Myocyte (in vitro differentiated cells): ENCODE measurements around the gene UTP11. TPM values are rescaled to one million over a fixed set of nuclear protein-coding genes. Genes with fewer than 3 reads are reported as not detected.
A peak's percentile ranks its signal among the peaks of the same experiment; 100 is the strongest.

Source experiments
- DNase-seq: peaks from one replicate; pipeline ENCODE4 v3.0.0-alpha.2; 2012; ENCODE audit warnings: low read depth
- total RNA-seq: library from RNA; depleted of rRNA; stranded (reverse); fragments of >200 nt; gene quantifications from 2 replicates; pipeline ENCODE4 v1.2.3, GENCODE V29; 2014

UTP11 gene
- total RNA-seq, 1 donor from 2014 or later, result 137 TPM

DNA sequence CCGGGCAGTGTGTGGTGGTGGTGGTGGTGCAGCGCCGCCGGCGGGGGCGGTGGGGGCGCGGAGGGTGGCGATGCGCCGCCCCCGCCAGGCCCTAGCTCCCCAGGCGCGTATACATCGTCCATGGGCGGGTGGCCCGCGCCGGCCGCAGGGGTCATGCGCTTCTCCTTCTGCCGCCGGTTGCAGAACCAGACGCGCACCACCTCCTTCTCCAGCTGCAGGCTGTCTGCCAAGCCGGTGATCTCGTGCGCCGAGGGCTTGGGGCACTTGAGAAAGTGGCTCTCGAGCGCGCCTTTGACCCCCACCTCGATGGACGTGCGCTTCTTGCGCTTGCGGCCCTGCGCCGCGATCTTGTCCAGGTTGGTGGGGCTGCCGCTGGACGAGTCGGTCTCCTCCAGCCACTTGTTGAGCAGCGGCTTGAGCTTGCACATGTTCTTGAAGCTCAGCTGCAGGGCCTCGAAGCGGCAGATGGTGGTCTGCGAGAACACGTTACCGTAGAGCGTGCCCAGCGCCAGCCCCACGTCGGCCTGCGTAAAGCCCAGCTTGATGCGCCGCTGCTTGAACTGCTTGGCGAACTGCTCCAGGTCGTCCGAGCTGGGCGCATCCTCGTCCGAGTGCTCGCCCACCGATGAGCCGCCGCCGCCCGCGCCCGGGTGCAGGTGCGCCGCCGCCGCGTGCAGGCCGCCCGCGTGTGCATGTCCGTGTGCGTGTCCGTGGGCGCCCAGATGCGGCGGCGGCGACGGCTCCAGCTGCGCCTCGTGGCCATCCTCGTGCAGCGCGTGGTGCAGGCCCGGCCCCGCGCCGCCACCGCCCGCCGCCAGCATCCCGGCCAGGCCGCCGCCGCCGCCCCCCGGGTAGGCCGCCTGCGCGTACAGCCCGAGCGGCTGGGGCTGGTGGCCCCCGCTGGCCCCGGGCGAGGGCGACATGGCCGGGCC is 33.1 kb downstream of the UTP11 start:
- DNase-seq, result no peak

DNA sequence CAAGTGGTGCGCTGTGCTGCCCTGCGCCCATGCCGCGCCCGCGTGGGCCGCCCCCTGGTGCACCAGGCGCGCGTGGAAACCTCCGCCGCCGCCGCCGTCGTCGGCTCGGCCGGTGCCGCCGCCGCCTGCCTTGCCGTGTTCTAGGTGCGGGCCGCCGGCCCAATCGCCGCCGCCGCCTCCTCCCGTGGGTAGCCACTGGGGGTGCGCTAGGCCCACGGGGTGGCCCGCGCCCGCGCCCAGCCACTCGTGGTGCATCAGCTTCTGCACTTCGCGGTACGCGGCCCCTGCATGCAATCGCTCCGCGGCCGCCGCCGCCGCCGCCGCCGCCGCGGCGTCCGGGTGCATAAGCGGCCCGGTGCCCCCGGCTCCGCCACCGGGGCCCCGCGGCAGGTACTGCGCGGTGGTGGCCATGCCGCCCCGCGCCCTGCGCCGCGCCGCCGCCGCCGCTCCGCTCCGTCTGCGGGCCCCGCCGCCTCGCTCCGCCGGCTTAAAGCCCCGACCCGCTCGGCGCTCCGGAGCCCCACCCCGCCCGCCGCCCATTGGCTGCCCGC is 33.9 kb downstream of the UTP11 start, which contains the start of gene POU3F1:
POU3F1 (minus strand) TSS at position 461 of the 551 bp plus-strand sequence; CDS start at position 411, 50 bp downstream.
- no peak for DNase-seq

DNA sequence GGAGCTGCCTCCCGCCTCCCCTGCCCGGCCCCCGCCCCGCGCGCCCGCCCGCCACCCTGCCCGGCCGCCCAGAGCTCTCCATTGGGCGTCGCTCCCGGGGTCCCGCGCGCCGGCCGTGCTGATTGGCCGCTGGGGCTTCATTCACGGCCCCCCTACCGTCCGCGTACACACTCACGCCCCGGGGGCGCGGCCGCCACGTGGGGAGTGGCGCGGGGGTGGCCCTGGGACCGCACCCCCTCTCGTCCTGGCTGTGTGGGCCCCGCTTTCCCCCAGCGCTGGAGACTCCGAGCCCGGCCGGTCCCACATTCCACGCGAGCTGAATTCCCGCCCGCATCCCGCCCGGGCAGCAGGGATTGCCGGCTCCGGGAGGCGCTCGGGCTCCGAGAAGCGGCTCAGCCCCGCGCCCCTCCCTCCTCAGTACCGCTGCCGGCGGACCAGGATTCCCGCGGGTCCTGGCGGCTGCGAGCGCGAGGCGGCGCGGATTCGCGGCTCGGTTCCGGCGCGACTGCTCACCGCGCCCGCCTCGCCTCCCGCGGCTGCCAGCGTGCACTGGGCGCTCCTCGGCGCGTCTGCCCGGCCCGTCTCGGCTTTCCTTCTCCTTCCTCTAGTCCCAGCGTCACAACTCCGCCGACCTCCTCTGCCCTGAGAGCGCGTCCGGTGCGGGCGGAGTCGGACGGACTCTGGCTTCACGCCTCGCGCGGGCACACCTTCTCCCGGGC is 34.5 kb downstream of the UTP11 start:
- peak; percentile 87 for DNase-seq

DNA sequence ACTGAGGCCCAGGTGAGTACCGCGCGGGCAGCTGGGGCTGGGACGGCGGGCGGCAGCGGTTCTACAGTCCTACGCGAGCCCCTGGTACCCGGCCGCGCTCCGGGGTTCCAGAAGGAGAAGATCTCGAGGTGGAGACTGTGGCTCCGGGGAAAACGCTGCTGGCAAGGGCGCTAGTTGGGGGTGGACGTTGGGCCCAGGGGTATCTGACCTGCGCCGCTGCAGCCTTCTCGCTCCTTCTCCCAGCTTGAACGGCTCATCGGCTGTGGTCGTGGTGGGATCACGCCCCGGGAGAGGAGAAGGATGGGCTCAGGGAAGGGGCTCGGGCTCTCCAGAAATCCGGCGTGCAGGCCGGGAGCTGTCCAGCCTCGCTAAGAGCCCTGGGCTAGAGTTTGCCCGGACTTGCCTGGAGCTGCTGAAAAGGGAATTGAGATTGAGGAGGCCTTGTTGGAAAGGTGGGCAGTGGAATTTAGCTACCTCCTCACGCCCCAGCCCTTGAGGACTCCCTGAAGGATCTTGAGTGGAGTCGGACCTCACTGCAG is 35.1 kb downstream of the UTP11 start:
- peak; percentile 58 for DNase-seq

DNA sequence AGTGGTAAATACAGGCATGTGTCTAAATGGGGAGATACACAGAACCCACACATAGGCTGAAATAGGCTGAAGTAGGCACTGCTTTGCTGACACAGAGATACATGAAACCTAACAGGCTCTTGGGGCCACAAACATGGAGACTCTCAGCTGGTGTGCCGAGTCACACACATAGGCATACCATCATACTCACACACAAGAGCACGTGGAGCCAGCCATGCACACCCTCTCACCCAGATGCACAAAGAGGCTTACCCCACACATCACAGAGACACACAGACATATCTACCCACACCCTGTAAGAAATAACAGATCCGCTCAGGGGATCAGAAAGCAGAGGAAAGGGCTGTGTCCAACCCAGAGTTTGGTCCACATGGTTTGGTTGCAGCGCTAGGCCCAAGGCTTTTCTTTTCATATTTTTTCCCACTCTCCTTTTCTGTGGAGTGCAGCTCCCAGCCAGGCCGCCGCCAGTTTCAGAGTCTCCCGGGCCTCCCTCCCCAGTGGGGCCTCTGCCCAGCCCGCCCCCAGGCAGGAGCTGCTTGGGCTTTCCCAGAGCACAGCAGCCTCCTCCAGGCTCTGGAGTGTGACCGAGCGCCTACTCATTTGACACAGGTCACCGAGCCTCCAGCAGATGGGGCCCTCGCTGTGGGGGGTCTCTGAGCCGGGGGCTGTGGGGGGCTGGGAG is 38.0 kb downstream of the UTP11 start:
- DNase-seq, result no peak

DNA sequence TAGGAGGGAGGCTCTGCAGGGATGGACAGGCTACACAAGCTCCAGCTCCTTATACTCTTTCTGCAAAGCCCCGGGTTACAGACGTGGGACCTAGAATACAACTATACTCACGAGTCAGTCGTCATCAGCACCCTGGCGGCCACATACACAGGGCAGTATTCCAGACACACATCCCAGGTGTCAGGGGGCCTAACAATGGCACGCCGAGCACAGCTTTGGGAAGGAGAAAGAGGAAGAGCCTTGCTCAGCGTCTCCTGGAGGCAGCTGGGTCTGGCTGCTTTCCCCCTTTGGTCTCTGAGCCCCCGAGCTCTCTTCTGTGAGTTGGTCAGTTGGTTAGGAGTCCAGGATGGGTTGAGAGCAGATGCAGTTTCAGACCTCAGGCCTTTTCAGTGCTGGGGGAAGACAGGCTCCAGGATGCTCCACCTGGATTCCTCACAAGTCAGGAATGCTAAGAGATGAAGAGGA is 38.6 kb downstream of the UTP11 start:
- no peak for DNase-seq

DNA sequence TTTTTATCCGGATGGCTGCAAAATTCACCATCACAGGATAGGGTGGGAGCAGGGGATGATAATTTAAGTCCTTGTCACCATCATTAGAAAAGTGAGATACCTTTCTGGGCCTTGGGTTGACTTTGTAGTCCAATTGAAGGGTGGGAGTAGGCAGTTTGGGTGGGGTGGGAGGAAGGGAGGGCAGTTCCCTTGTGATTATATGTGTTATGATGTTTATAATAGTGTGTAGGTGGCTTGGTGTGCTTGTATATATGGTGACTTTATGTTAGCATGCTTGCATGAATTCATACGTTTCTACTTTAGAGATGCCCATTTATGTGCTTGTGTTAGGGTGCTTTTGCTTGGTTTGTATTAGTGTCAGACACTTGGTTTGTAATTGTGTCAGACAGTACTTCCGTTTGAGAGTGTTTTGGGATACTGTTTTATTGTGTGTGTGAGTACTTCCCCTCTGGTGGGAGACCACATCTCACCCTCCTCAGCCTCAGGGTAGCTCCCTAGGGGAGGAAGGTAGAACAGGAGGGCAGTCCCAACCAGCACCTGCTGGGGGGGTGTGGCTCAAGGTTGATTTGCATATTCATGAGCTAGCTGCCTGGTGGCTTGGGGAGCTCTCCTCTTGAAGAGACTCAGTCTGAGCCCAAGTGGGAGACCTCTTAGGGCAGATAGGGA is 40.3 kb downstream of the UTP11 start:
- no peak for DNase-seq

DNA sequence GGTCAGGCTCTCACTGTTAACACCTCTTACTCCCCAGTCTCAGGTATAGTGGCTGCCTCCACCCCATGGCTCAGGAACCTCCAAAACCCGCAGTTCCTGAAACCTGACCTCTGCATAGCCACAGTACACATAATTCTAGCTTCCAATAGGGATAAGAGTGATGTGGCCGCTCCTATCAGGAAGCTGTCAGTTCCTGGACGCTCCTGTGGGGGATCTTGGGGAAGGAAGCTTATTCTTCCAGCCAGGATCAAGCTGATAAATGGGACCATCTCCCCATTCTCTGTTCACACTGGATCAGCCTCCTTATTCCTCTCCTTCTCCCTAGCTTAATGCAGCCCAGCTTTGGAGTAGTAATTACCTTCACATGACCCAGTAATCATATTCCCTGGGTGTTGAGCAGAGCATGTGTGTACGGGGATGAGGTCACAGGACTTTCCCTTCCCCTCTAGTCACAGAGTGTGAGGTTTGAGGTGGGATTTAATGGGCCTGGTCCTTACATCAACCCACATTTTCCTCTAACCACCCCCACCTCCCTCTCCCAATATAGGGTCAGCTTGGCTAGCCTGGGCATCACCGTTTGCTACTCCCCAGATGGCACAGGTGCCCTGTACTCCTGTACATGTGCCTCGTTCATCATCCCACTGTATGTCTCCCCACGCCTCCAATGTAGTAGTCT is 41.0 kb downstream of the UTP11 start:
- DNase-seq, result no peak

DNA sequence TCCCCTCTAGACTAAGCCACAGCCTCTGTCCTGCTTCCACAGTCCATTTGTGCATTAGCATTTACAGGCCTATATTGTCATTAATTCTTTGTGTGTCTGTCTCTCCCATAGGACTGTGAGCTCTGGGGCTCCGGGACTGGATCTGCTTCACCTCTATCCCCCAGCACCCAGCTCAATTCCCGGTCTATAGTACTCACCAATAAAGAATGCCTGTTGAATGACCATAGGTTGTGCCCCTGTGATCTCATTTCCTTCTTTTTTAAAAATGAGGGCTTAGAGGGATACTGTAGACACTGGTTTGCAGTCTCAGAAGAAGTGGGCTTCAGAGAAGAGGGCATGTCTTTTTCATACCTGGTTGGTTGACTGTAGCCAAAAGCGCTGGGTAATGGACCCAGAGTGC is 42.9 kb downstream of the UTP11 start:
- no peak for DNase-seq

DNA sequence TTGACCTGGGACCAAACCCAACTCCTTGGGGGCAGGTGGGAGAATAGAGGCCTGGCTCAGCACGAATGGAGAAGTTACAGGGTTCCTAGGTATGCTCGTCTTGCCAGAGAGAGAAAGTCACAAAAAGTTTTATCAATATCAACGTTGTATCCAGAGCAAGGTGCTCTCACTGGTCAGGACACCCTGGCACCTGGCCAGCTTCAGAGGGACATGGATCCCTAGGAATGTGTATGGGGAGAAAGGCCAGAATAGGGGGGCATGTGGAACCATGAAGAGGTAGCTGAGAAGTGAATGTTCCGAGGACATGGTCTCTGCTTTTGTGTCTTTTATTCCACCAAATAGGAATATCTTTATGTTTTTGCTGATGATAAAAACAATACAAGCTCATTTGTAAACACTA is 43.4 kb downstream of the UTP11 start:
- DNase-seq, result no peak

DNA sequence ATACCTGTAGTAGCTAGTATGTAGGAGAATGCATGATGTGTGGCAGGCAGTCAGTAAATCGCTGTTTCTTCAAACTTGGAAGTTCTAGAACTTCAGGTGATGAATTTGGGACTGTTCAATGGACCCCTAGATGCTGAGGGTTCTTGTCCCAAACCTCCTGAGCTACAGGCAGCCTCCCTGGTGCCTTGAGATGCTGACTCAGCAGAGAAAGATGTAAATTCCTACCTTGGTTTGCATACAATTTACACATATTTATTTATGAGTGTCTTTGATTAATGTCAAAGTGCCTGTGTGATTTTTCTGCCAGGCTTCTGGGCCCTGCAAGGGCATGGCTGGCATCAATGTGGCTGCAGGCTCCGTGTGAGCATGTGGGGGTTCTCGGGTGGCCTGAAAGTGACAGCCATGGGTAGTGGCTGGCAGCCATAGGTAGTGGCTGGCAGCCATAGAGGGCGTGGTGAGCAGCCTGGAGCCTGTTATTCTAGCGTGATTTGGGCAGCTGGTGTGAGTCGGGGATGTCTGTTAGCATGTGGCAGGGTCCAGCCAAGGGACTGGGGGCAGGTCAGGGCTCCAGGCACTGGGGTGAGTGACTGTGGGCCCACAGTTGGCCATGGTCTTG is 47.2 kb downstream of the UTP11 start:
- peak; percentile 40 for DNase-seq

DNA sequence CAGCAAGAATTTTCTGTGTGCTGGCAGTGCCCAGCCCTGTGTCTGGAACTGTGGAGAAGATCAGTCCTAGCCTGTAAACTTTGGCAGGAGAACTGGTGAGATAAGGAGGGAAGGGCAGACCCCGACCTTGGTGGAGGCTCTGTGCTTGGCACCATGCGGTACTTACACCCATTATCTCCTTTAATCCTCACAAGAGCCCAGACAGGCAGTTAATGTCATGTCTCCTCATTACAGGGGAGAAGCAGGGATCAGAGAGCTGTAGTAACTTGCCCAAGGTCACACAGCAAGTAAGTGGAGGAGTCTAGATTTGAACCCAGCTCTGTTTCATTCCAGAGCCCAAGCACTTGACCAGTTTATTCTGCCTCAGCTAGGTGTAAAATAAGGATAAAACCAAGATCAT is 48.0 kb downstream of the UTP11 start:
- DNase-seq, result no peak

DNA sequence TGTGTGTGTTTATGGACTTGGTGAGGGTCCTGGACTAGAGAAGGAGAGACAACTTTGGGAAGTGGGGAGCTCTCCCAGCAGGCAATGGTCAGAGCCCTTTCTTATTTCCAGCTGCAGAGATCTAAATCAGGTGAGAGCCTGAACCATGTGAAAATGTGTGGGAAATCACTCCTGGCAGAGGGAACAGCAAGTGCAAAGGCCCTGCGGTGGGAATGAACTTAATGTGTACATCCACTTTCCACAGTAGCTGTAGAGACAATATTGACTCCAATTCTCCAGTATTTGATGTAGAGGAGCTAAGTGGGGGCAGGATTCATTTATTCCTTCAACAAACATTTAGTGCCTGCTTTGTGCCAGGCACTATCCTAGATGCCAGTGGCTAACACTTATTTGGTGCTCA is 48.8 kb downstream of the UTP11 start:
- DNase-seq, result no peak

DNA sequence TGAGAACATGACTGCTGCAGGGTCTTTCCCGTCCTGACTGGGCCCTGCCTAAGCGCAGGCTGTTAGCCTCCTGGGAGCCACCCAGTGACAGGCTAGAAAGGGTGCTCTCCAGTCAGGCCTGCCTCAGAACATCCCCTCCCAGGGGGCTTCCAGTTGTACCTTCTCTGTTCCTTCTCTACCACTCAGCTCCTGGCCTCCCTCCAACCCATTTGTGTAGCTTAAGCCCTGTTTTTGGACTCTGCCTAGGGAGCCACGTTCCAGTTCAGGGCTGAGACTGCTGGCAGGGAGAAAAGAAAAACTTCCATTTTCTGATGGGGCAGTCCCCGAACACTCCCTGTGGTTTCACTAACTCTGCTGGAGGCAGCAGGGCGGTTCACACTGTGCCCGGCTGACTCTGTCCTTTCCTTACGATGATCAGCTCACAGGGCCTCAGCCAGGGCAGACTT is 49.4 kb downstream of the UTP11 start:
- DNase-seq, result no peak

DNA sequence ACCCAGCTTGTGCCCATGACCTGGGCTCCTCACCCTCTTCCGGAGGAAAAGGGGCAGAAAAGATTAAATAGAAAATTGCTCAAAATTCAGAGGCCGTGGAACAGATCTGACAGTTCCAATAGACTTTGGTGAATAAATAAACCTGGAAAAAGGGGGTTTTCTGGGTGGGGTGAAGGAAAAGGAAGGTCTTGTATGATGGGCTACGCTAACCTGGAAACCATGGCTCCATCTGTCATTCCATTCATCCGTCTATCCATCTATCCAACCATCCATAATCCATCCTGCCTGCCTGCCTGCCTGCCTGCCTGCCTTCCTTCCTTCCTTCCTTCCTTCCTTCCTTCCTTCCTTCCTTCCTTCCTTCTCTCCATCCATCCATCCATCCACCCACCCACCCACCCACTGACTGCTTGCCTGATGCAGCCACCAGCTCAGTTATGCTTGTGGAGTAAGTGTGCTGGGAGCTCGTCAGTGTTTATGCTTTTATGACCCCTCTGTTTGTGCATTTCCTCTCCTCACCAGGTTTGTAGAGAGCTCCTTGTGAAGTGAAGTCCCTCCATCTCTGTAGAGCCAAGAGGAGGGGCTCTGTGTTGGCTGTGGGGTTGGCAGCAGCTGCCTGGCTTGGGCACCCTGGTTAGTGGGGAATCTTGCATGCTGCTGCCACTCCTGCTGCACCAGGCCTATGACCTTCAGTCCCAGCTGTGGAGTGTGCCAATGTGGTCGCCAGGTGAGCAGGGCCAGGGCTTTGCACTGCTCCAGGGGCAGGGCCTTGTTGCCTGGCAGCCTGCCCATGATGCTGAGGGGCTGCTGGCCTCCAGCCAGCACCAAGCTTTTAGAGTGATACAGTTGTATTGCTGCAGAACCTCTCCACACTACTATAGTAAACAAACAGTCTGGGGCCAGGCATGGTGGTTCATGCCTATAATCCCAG is 50.1 kb downstream of the UTP11 start:
- DNase-seq, result no peak

DNA sequence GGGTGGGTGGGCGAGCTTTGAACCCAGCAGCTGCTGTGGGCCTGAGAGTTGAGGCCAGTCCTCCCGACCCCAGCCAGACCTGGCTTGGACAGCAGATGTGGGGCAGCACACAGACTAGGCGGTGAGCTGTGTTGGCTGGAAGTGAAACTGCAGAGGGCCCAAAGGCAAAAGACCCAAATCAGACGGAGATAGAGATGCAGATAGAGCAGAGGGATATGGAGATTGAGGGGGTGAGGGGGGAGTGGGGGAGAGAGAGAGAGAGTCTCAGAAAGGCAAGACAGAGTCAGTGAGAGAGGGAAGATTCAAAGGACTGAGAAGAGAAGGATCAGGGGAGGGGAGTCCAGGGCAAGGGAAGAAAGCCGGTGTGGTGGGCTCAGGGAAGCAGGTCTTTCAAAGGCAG is 51.1 kb downstream of the UTP11 start:
- DNase-seq, result no peak

DNA sequence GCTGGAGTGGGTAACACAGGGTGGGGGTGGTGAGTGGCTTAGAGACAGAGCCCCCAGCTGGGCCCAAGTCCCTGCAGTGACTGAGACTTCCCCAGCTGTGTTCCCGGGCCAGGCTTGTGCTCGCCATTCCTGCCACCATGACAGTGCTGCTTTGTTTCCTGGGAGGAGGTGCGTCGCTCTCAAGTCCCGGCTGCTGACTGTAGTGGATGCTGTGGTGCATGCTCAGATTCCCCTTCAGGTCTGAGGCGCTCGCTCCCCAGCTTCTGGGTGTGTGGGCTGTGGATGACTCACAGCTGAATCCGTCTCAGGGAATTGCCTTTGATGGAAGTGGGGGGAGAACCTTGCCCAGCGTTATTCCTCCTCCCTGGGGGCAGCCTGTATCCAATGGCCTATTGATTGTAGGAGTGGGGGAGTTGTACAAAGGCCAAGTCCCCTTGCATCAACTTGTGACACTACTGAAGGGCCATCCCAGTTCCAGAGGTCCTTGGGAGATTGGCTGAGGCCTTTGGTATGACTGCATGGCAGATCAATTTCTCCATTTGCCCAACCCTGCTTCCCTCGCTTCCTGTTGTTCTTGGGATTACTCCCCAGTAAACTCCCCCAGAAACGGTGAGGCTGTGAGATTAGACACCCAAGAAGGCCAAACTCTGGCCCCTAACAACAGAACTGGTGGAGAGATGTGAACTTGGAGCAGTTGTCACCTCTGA is 51.8 kb downstream of the UTP11 start:
- peak; percentile 20 for DNase-seq
